GM12878 (cell line): Measurements from ENCODE around the gene SLC13A3. TPM values are rescaled to one million over a fixed set of nuclear protein-coding genes. Genes with fewer than 3 reads are reported as not detected.

Experiments used
- ATAC-seq: fragments of 200-7000 bp; cut with Tn5 transposase; 3 replicates; pipeline ENCODE4 v1.9.1; 2020; ENCODE audit warnings: mild to moderate bottlenecking, moderate library complexity
- BruUV-seq: library from RNA; stranded (reverse); fragments of 400-500 nt; replicated peaks from 2 replicates; lab custom pipeline; 2021; lab: Mats Ljungman, UMichigan
- CTCF ChIA-PET: fragments of 300-600 bp; sonication (Branson Sonifier 250); formaldehyde crosslinking; extraction: SDS; loops from one replicate; lab custom pipeline; 2021; ENCODE audit warnings: inconsistent platforms; lab: Yijun Ruan, JAX
- POLR2A ChIA-PET: fragments of 350-600 bp; formaldehyde crosslinking; extraction: SDS; loops from one replicate; lab custom pipeline; 2021; ENCODE audit warnings: inconsistent platforms; lab: Charles Lee
- RAD21 ChIA-PET: fragments of 300-600 bp; sonication (Branson Sonifier 250); formaldehyde crosslinking; loops from one replicate; lab custom pipeline; 2023; ENCODE audit warnings: antibody characterized with exemption; ENCODE audit not compliant: unreplicated experiment; lab: Charles Lee
- SMC1A ChIA-PET: fragments of 300-600 bp; sonication (Branson Sonifier 250); formaldehyde crosslinking; loops from one replicate; lab custom pipeline; 2023; ENCODE audit not compliant: unreplicated experiment, uncharacterized antibody; lab: Charles Lee
- DNase-seq: peaks from one replicate; pipeline ENCODE4 v3.0.0-alpha.2; 2011; ENCODE audit warnings: low read depth, low spot score
- FAIRE-seq: peaks from 3 replicates; lab custom pipeline; 2011; peaks lifted over from hg19 to GRCh38; lab: Jason Lieb, UNC
- H2AFZ ChIP-seq: 2 replicates; pipeline ENCODE4 v1.6.0; 2011; ENCODE audit warnings: low read depth, low read length, control low read depth; ENCODE audit not compliant: control insufficient read depth
- H3K27ac ChIP-seq: 2 replicates; pipeline ENCODE4 v1.5.1; 2011; ENCODE audit warnings: control low read depth; ENCODE audit not compliant: control insufficient read depth, insufficient read depth
- H3K27me3 ChIP-seq, 2 experiments: replicated peaks in 1 of 2; 2 replicates each; pipeline versions ENCODE4 v1.6.0 to v1.6.1; 2011; ENCODE audit warnings: low read length in 1 of 2; ENCODE audit not compliant: control insufficient read depth in 2 of 2, insufficient read depth in 2 of 2
- H3K36me3 ChIP-seq, 2 experiments: 2 replicates each; pipeline ENCODE4 v1.5.1; 2011; ENCODE audit warnings: low read length in 1 of 2; ENCODE audit not compliant: control insufficient read depth in 2 of 2, insufficient read depth in 2 of 2
- H3K4me1 ChIP-seq: 2 replicates; pipeline ENCODE4 v1.6.1; 2011; ENCODE audit warnings: mild to moderate bottlenecking, low read length, moderate library complexity, mixed read lengths; ENCODE audit not compliant: control insufficient read depth, insufficient read depth
- H3K4me2 ChIP-seq: 2 replicates; pipeline ENCODE4 v1.6.0; 2011; ENCODE audit warnings: control low read depth; ENCODE audit not compliant: control insufficient read depth, insufficient read depth
- H3K4me3 ChIP-seq: fragments of 200-600 bp; sonication (generic); 2 replicates; pipeline ENCODE4 v1.5.1; 2016
- H3K79me2 ChIP-seq: 2 replicates; pipeline ENCODE4 v1.6.0; 2011; ENCODE audit warnings: low read length; ENCODE audit not compliant: control insufficient read depth, insufficient read depth
- H3K9ac ChIP-seq: 2 replicates; pipeline ENCODE4 v1.8.0; 2011; ENCODE audit warnings: low read length, control low read depth, mixed read lengths; ENCODE audit not compliant: control insufficient read depth, insufficient read depth
- H3K9me3 ChIP-seq: replicated peaks from 3 replicates; pipeline ENCODE4 v1.5.1; 2011; ENCODE audit warnings: mild to moderate bottlenecking, low read length; ENCODE audit not compliant: control insufficient read depth, insufficient read depth
- H4K20me1 ChIP-seq: 2 replicates; pipeline ENCODE4 v1.6.0; 2011; ENCODE audit not compliant: control insufficient read depth, insufficient read depth
- BCL11A ChIP-seq: IDR thresholded peaks from 2 replicates; pipeline ENCODE4 v1.6.1; 2011; ENCODE audit warnings: low read depth, low read length
- MXI1 ChIP-seq: fragments of 150-350 bp; IDR thresholded peaks from 2 replicates; pipeline ENCODE4 v1.6.1; 2011; ENCODE audit warnings: low read depth, mild to moderate bottlenecking, inconsistent platforms, low read length, improper control_type of control experiment
- NR2C2 ChIP-seq: IDR thresholded peaks from 2 replicates; pipeline ENCODE4 v1.6.1; 2011; ENCODE audit warnings: borderline replicate concordance, low read depth; ENCODE audit not compliant: control insufficient read depth, insufficient read length
- NR2F1 ChIP-seq: fragments of 450-650 bp; conservative IDR thresholded peaks from 2 replicates; pipeline ENCODE4 v1.6.1; 2017; ENCODE audit warnings: mild to moderate bottlenecking
- POLR2AphosphoS2 ChIP-seq: IDR thresholded peaks from 2 replicates; pipeline ENCODE4 v1.6.1; 2011; ENCODE audit warnings: low read depth, mild to moderate bottlenecking, low read length, improper control_type of control experiment, moderate library complexity
- SMARCA5 ChIP-seq: fragments of 450-650 bp; IDR thresholded peaks from 2 replicates; pipeline ENCODE4 v1.6.1; 2017; ENCODE audit warnings: mild to moderate bottlenecking
- SUZ12 ChIP-seq: fragments of 200-600 bp; sonication (generic); IDR thresholded peaks from one replicate; pipeline ENCODE4 v1.6.1; 2018; ENCODE audit warnings: antibody characterized with exemption, mild to moderate bottlenecking; ENCODE audit not compliant: unreplicated experiment
- ZSCAN29 ChIP-seq: fragments of 450-650 bp; IDR thresholded peaks from 2 replicates; pipeline ENCODE4 v1.6.1; 2017; ENCODE audit warnings: mild to moderate bottlenecking, moderate library complexity
- ZZZ3 ChIP-seq: IDR thresholded peaks from 2 replicates; pipeline ENCODE4 v1.6.1; 2011; ENCODE audit warnings: low read depth; ENCODE audit not compliant: control insufficient read depth, insufficient read length
- in situ Hi-C: fragments of 300-500 bp; cut with MboI; formaldehyde crosslinking; loops from 9 replicates; pipeline ENCODE4 v1.14.3; 2018; ENCODE audit warnings: mixed read lengths
- intact Hi-C: fragments of 100-400 bp; cut with micrococcal nuclease; formaldehyde crosslinking; loops from one replicate; pipeline ENCODE4 v1.14.2; 2022; ENCODE audit not compliant: unreplicated experiment
- polyA plus RNA-seq, 11 experiments: library from polyadenylated mRNA; depleted of rRNA in 4 of 11; unstranded in 6 of 11; stranded (reverse) in 5 of 11; fragments of >200 nt; fragmentation: Nextera tagmentation in 4 of 11; fragmentation: Illumina TruSeq in 1 of 11; extraction: Ambion mirVana in 4 of 11; extraction: Trizol in 1 of 11; gene quantifications; 1 replicate in 1 of 11; 2 replicates in 10 of 11; pipeline versions ENCODE4 v1.2.1 to v1.2.3, GENCODE V29; 2011 to 2016; ENCODE audit warnings: inconsistent platforms in 2 of 11, missing spikeins in 2 of 11, low read depth in 1 of 11
- total RNA-seq, 4 experiments: library from RNA; depleted of rRNA in 3 of 4; stranded (reverse); fragments of >200 nt in 3 of 4; fragmentation: Illumina TruSeq in 1 of 4; extraction: Trizol in 1 of 4; gene quantifications; 2 replicates each; pipeline versions ENCODE4 v1.2.1 to v1.2.3, GENCODE V29; 2013 to 2021
- TF ChIP-seq, protein P1 (sequence below): fragments of 450-650 bp; IDR thresholded peaks from 2 replicates; pipeline ENCODE4 v1.6.1; 2014; ENCODE audit warnings: mild to moderate bottlenecking
- TF ChIP-seq, protein P2 (sequence below): fragments of 450-650 bp; IDR thresholded peaks from 2 replicates; pipeline ENCODE4 v1.6.1; 2017; ENCODE audit warnings: mild to moderate bottlenecking, low read depth, inconsistent platforms; ENCODE audit not compliant: poor library complexity, severe bottlenecking
- TF ChIP-seq, protein P3 (sequence below), 3 experiments: IDR thresholded peaks in 2 of 3; conservative IDR thresholded peaks in 1 of 3; 2 replicates each; pipeline ENCODE4 v1.5.1; 2011; ENCODE audit warnings: low read depth in 3 of 3, low read length in 3 of 3, mild to moderate bottlenecking in 3 of 3, control low read depth in 2 of 3, moderate library complexity in 2 of 3, inconsistent platforms in 1 of 3, mixed read lengths in 1 of 3; ENCODE audit not compliant: control insufficient read depth in 2 of 3, insufficient read depth in 1 of 3; ENCODE audit errors: extremely low read depth in 1 of 3

The SLC13A3 gene
- total and polyA plus RNA-seq, 10 of the 15 experiments (the other 5 are each of a cell fraction or from before 2014, with no cell fraction given): 0.03 to 0.76 (median 0.07) TPM; not detected in 4

DNA sequence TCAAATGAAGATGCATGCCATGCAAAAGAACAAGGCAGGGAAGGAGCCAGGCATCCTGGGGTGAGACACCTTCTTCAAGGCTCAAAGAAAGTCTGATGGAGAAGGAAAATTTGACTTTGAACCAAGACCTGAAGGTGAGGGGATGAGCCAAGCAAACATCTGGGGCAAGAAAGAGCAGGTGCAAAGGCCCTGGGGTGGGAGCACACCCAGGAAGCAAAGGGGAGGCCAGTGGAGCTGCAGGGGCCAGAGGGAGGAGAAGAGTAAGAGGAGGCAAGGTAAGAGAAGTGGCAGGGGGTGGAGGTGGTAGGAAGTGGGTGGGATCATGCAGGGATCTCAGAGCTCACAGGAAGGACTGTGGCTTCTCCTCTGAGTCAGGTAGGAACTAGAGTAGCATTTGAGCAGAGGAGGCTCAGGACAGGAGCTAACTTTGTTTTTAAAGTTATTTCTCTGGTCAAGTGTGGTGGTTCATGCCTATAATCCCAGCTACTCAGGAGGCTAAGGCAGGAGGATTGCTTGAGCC lies 49.6 kb downstream of the SLC13A3 start:
- H3K4me1 ChIP-seq: no peaks in the 10 kb centered on the region
- no peaks in the 10 kb centered on the region for H4K20me1 ChIP-seq
- in situ Hi-C loops (no loop called here), intact Hi-C loops (no loop called here)
- H3K79me2 ChIP-seq: no peaks in the 10 kb centered on the region
- no peak overlapping the region for H3K4me3 ChIP-seq
- POLR2A ChIA-PET: no interaction called here
- TF ChIP-seq SUZ12 (no peak), MXI1 (no peak), ZSCAN29 (no peak), NR2C2 (no peak), SMARCA5 (no peak), BCL11A (no peak), NR2F1 (no peak), ZZZ3 (no peak), POLR2AphosphoS2 (no peak)
- TF ChIP-seq, protein P1, sequence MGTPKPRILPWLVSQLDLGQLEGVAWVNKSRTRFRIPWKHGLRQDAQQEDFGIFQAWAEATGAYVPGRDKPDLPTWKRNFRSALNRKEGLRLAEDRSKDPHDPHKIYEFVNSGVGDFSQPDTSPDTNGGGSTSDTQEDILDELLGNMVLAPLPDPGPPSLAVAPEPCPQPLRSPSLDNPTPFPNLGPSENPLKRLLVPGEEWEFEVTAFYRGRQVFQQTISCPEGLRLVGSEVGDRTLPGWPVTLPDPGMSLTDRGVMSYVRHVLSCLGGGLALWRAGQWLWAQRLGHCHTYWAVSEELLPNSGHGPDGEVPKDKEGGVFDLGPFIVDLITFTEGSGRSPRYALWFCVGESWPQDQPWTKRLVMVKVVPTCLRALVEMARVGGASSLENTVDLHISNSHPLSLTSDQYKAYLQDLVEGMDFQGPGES: no peak
- TF ChIP-seq, protein P2, sequence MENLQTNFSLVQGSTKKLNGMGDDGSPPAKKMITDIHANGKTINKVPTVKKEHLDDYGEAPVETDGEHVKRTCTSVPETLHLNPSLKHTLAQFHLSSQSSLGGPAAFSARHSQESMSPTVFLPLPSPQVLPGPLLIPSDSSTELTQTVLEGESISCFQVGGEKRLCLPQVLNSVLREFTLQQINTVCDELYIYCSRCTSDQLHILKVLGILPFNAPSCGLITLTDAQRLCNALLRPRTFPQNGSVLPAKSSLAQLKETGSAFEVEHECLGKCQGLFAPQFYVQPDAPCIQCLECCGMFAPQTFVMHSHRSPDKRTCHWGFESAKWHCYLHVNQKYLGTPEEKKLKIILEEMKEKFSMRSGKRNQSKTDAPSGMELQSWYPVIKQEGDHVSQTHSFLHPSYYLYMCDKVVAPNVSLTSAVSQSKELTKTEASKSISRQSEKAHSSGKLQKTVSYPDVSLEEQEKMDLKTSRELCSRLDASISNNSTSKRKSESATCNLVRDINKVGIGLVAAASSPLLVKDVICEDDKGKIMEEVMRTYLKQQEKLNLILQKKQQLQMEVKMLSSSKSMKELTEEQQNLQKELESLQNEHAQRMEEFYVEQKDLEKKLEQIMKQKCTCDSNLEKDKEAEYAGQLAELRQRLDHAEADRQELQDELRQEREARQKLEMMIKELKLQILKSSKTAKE: no peak
- TF ChIP-seq, protein P3, sequence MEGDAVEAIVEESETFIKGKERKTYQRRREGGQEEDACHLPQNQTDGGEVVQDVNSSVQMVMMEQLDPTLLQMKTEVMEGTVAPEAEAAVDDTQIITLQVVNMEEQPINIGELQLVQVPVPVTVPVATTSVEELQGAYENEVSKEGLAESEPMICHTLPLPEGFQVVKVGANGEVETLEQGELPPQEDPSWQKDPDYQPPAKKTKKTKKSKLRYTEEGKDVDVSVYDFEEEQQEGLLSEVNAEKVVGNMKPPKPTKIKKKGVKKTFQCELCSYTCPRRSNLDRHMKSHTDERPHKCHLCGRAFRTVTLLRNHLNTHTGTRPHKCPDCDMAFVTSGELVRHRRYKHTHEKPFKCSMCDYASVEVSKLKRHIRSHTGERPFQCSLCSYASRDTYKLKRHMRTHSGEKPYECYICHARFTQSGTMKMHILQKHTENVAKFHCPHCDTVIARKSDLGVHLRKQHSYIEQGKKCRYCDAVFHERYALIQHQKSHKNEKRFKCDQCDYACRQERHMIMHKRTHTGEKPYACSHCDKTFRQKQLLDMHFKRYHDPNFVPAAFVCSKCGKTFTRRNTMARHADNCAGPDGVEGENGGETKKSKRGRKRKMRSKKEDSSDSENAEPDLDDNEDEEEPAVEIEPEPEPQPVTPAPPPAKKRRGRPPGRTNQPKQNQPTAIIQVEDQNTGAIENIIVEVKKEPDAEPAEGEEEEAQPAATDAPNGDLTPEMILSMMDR (IDR thresholded peaks at IDR 0.05 in 2 of 3, conservative IDR thresholded peaks at IDR 0.05 in 1 of 3; ENCODE audit: control insufficient read depth in 2 of 3, extremely low read depth in 1 of 3, insufficient read depth in 1 of 3, low read depth in 3 of 3, low read length in 3 of 3): no peak
- H3K9me3 ChIP-seq: no peaks in the 10 kb centered on the region
- no peak overlapping the region for H3K27ac ChIP-seq
- H3K9ac ChIP-seq: no peak overlapping the region
- FAIRE-seq (no peak), ATAC-seq (no peak), DNase-seq (no peak)
- CTCF ChIA-PET: interaction anchor here (0.5 kb wide), 1 partner anchor 156 kb away, joined by 3 read pairs; no protein-coding TSS in a partner anchor
- no TSS peak for BruUV-seq
- no peak overlapping the region for H2AFZ ChIP-seq
- H3K36me3 ChIP-seq: no peaks in the 10 kb centered on the region
- RAD21 ChIA-PET: no interaction called here
- SMC1A ChIA-PET: interaction anchor here (0.6 kb wide), 1 partner anchor 19 kb away, joined by 3 read pairs; no protein-coding TSS in a partner anchor
- H3K27me3 ChIP-seq: no peaks in the 10 kb centered on the region
- H3K4me2 ChIP-seq: no peak overlapping the region
